Right lobe of liver (tissue), 4 donors: ENCODE measurements around the gene DHRS4L2.
A peak's percentile ranks its signal among the peaks of the same experiment; 100 is the strongest.

Experiments used
- CTCF ChIP-seq, 4 donors: fragments of 200-600 bp in 3 of 4; fragments of 450-650 bp in 1 of 4; IDR thresholded peaks; one replicate each; pipeline versions ENCODE4 v1.5.1 to v1.8.0; 2016 to 2022; ENCODE audit warnings: antibody characterized with exemption in 4 of 4, mild to moderate bottlenecking in 2 of 4
- POLR2A ChIP-seq: fragments of 450-650 bp; IDR thresholded peaks from one replicate; pipeline ENCODE4 v1.6.1; 2017; ENCODE audit warnings: antibody characterized with exemption, mild to moderate bottlenecking
- donor health status: DM: no; HTN: no; CAD: no.
- donor health status: DM: no; HTN: no; CAD: no.
- donor health status: DM: no; HTN: yes; CAD: no.

- TF ChIP-seq POLR2A, result no peak
- TF ChIP-seq CTCF (IDR thresholded peaks at IDR 0.05), result peak; percentile 88 to 97 (median 90)
Observed at GRCh38 chr14:24013654-24014514, 25.2 kb downstream of the DHRS4L2 start.
